CD14-positive monocyte (primary cell): ENCODE measurements around the gene HBD. TPM values are rescaled to one million over a fixed set of nuclear protein-coding genes. Genes with fewer than 3 reads are reported as not detected.

Source experiments
- DNase-seq, 3 donors: peaks; one replicate each; pipeline ENCODE4 v3.0.0-alpha.2; 2011 to 2022
- H2AFZ ChIP-seq: 2 replicates; pipeline ENCODE4 v1.6.0; 2012; ENCODE audit warnings: mild to moderate bottlenecking, low read depth, low read length, inconsistent platforms; ENCODE audit not compliant: insufficient read depth, poor library complexity, severe bottlenecking
- H3K27ac ChIP-seq, 2 donors: 1 replicate in 1 of 2; 2 replicates in 1 of 2; pipeline ENCODE4 v1.5.1; 2012 to 2013; ENCODE audit warnings: low read length in 2 of 2, control low read depth in 1 of 2, inconsistent platforms in 1 of 2, low read depth in 1 of 2, mild to moderate bottlenecking in 1 of 2
- H3K27me3 ChIP-seq, 2 donors: one replicate each; pipeline versions ENCODE4 v1.6.0 to v1.6.1; 2011 to 2013; ENCODE audit warnings: low read length in 2 of 2; ENCODE audit not compliant: control insufficient read depth in 2 of 2, insufficient read depth in 2 of 2
- H3K36me3 ChIP-seq, 2 donors: replicated peaks in 1 of 2; 1 replicate in 1 of 2; 2 replicates in 1 of 2; pipeline versions ENCODE4 v1.5.1 to v1.6.1; 2012 to 2013; ENCODE audit warnings: low read length in 2 of 2, control low read depth in 1 of 2, inconsistent platforms in 1 of 2, mild to moderate bottlenecking in 1 of 2; ENCODE audit not compliant: insufficient read depth in 2 of 2, control insufficient read depth in 1 of 2
- H3K4me1 ChIP-seq, 2 donors: 1 replicate in 1 of 2; 2 replicates in 1 of 2; pipeline versions ENCODE4 v1.5.1 to v1.6.1; 2012 to 2013; ENCODE audit warnings: low read length in 2 of 2, control low read depth in 1 of 2, inconsistent platforms in 1 of 2, mild to moderate bottlenecking in 1 of 2, moderate library complexity in 1 of 2; ENCODE audit not compliant: insufficient read depth in 2 of 2, control insufficient read depth in 1 of 2
- H3K4me2 ChIP-seq: replicated peaks from 2 replicates; pipeline ENCODE3; 2012; ENCODE audit warnings: low read length, moderate library complexity, mild to moderate bottlenecking; ENCODE audit not compliant: poor library complexity, severe bottlenecking; ENCODE audit errors: extremely low read depth
- H3K4me3 ChIP-seq, 3 experiments: fragments of 200-600 bp in 1 of 3; sonication (generic) in 1 of 3; replicated peaks in 1 of 3; 1 replicate in 2 of 3; 2 replicates in 1 of 3; pipeline ENCODE4 v1.5.1; 2011 to 2013; ENCODE audit warnings: low read length in 3 of 3, mild to moderate bottlenecking in 3 of 3, control low read depth in 2 of 3, low read depth in 2 of 3, inconsistent platforms in 1 of 3, moderate library complexity in 1 of 3
- H3K79me2 ChIP-seq: 2 replicates; pipeline ENCODE4 v1.6.0; 2012; ENCODE audit warnings: mild to moderate bottlenecking, control low read depth, inconsistent platforms, low read length, moderate library complexity; ENCODE audit not compliant: insufficient read depth
- H3K9ac ChIP-seq: 2 replicates; pipeline ENCODE4 v1.6.0; 2017; ENCODE audit warnings: low read length, mild to moderate bottlenecking; ENCODE audit not compliant: insufficient read depth, poor library complexity, severe bottlenecking
- H3K9me3 ChIP-seq, 2 donors: replicated peaks in 1 of 2; 1 replicate in 1 of 2; 2 replicates in 1 of 2; pipeline versions ENCODE4 v1.5.1 to v1.6.1; 2012 to 2013; ENCODE audit warnings: low read length in 2 of 2, control low read depth in 1 of 2; ENCODE audit not compliant: control insufficient read depth in 1 of 2, insufficient read depth in 1 of 2
- H4K20me1 ChIP-seq: 2 replicates; pipeline ENCODE4 v1.6.0; 2012; ENCODE audit warnings: mild to moderate bottlenecking, low read length, control low read depth, moderate library complexity; ENCODE audit not compliant: insufficient read depth
- H3K27ac Mint-ChIP-seq, 7 donors: one replicate each; pipeline ENCODE4 v1.8.0; 2020; ENCODE audit warnings: mild to moderate bottlenecking in 7 of 7, mixed read lengths in 7 of 7, moderate library complexity in 6 of 7, inconsistent platforms in 2 of 7
- H3K27me3 Mint-ChIP-seq, 3 donors: one replicate each; pipeline ENCODE4 v1.8.0; 2021 to 2022; ENCODE audit warnings: low read depth in 3 of 3, mild to moderate bottlenecking in 3 of 3, mixed read lengths in 3 of 3, moderate library complexity in 3 of 3, inconsistent platforms in 1 of 3
- H3K36me3 Mint-ChIP-seq, 2 donors: one replicate each; pipeline ENCODE4 v1.8.0; 2020; ENCODE audit warnings: mixed read lengths in 2 of 2, inconsistent platforms in 1 of 2, mild to moderate bottlenecking in 1 of 2
- H3K4me1 Mint-ChIP-seq: one replicate; pipeline ENCODE4 v1.8.0; 2020; ENCODE audit warnings: mild to moderate bottlenecking, mixed read lengths
- H3K4me3 Mint-ChIP-seq, 2 donors: one replicate each; pipeline ENCODE4 v1.8.0; 2020; ENCODE audit warnings: mild to moderate bottlenecking in 2 of 2, mixed read lengths in 2 of 2, moderate library complexity in 1 of 2
- H3K9me3 Mint-ChIP-seq, 7 donors: one replicate each; pipeline ENCODE4 v1.8.0; 2020 to 2022; ENCODE audit warnings: mixed read lengths in 7 of 7, mild to moderate bottlenecking in 6 of 7, moderate library complexity in 6 of 7, inconsistent platforms in 2 of 7
- WGBS: methylation state at CpG from one replicate; pipeline ENCODE4 v1.1.5; 2013; ENCODE audit warnings: missing lambda C conversion rate; ENCODE audit not compliant: insufficient coverage; 5-methylcytosine and 5-hydroxymethylcytosine counted together
- intact Hi-C, 2 donors: fragments of 100-400 bp; cut with micrococcal nuclease; formaldehyde crosslinking; loops; one replicate each; pipeline versions ENCODE4 v1.15.0 to v1.15.1; 2023
- polyA plus RNA-seq, 3 donors: library from polyadenylated mRNA; depleted of rRNA in 1 of 3; unstranded in 2 of 3; stranded (reverse) in 1 of 3; fragments of 300-500 nt in 2 of 3; fragments of >200 nt in 1 of 3; fragmentation: Illumina TruSeq in 2 of 3; gene quantifications; 1 replicate in 2 of 3; 2 replicates in 1 of 3; pipeline ENCODE4 v1.2.3, GENCODE V29; 2012 to 2021
- TF ChIP-seq, protein P1 (sequence below): fragments of 200-600 bp; IDR thresholded peaks from one replicate; pipeline ENCODE4 v1.8.0; 2022; ENCODE audit warnings: antibody characterized with exemption, mild to moderate bottlenecking

HBD gene
- polyA plus RNA-seq, 3 donors, result not detected

DNA sequence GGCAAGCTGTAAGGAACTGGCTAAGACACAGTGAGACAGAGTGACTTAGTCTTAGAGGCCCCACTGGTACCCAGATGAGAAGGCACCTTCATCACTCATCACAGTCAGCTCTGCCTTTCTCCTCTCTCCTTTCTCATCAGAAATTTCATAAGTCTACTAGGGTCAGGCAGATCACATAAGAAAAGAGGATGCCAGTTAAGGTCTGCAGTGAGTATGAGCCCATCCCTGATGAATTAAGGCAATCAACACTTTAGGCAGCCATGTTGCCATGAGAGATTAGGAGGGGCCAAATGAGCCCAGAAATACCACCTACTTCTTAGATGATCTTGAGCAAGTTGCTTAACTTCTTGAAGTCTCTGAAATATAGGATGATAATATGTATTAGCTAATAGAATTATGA, 47.3 kb upstream of the HBD start:
- H3K27me3 Mint-ChIP-seq, result peaks cover 0 to 3% (median 1%) of the 10 kb centered on the region in 3 donors
- Histone ChIP-seq H2AFZ (no peak overlapping the region), H3K4me2 (no peak overlapping the region), H3K36me3 (no peaks in the 10 kb centered on the region), H3K9me3 (no peaks in the 10 kb centered on the region), H3K27ac (no peak overlapping the region), H4K20me1 (no peaks in the 10 kb centered on the region), H3K4me1 (peaks cover 0 to 4% of the 10 kb centered on the region in 2 donors), H3K79me2 (no peaks in the 10 kb centered on the region), H3K9ac (no peak overlapping the region), H3K4me3 (no peak overlapping the region), H3K27me3 (no peaks in the 10 kb centered on the region)
- TF ChIP-seq, protein P1, sequence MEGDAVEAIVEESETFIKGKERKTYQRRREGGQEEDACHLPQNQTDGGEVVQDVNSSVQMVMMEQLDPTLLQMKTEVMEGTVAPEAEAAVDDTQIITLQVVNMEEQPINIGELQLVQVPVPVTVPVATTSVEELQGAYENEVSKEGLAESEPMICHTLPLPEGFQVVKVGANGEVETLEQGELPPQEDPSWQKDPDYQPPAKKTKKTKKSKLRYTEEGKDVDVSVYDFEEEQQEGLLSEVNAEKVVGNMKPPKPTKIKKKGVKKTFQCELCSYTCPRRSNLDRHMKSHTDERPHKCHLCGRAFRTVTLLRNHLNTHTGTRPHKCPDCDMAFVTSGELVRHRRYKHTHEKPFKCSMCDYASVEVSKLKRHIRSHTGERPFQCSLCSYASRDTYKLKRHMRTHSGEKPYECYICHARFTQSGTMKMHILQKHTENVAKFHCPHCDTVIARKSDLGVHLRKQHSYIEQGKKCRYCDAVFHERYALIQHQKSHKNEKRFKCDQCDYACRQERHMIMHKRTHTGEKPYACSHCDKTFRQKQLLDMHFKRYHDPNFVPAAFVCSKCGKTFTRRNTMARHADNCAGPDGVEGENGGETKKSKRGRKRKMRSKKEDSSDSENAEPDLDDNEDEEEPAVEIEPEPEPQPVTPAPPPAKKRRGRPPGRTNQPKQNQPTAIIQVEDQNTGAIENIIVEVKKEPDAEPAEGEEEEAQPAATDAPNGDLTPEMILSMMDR, result no peak
- H3K9me3 Mint-ChIP-seq, result peaks cover 0 to 3% (median 2%) of the 10 kb centered on the region in 7 donors
- no peak overlapping the region for H3K27ac Mint-ChIP-seq
- peaks cover 4% of the 10 kb centered on the region for H3K4me1 Mint-ChIP-seq
- no peak for DNase-seq
- intact Hi-C loops, result no loop called here
- H3K36me3 Mint-ChIP-seq, result no peaks in the 10 kb centered on the region
- H3K4me3 Mint-ChIP-seq, result no peak overlapping the region

DNA sequence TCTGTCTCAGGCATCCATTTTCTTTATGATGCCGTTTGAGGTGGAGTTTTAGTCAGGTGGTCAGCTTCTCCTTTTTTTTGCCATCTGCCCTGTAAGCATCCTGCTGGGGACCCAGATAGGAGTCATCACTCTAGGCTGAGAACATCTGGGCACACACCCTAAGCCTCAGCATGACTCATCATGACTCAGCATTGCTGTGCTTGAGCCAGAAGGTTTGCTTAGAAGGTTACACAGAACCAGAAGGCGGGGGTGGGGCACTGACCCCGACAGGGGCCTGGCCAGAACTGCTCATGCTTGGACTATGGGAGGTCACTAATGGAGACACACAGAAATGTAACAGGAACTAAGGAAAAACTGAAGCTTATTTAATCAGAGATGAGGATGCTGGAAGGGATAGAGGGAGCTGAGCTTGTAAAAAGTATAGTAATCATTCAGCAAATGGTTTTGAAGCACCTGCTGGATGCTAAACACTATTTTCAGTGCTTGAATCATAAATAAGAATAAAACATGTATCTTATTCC, 46.4 kb upstream of the HBD start:
- intact Hi-C loops, result no loop called here
- Histone ChIP-seq H3K36me3 (no peaks in the 10 kb centered on the region), H3K4me2 (no peak overlapping the region), H3K4me3 (no peak overlapping the region), H4K20me1 (no peaks in the 10 kb centered on the region), H2AFZ (no peak overlapping the region), H3K9me3 (no peaks in the 10 kb centered on the region), H3K9ac (no peak overlapping the region), H3K27me3 (no peaks in the 10 kb centered on the region), H3K27ac (no peak overlapping the region), H3K4me1 (peaks cover 0 to 4% of the 10 kb centered on the region in 2 donors), H3K79me2 (no peaks in the 10 kb centered on the region)
- peak; percentile 43 to 83 (median 52) for DNase-seq
- H3K4me1 Mint-ChIP-seq, result peaks cover 4% of the 10 kb centered on the region
- 28% methylated on average over 2 of the region's 3 CpGs for WGBS
- TF ChIP-seq, protein P1, result no peak
- peaks cover 0 to 3% (median 1%) of the 10 kb centered on the region in 3 donors for H3K27me3 Mint-ChIP-seq
- no peak overlapping the region for H3K4me3 Mint-ChIP-seq
- peak overlapping the region in 2 of 7 donors; percentile 67 to 77 for H3K27ac Mint-ChIP-seq
- H3K36me3 Mint-ChIP-seq, result no peaks in the 10 kb centered on the region
- H3K9me3 Mint-ChIP-seq, result peaks cover 0 to 3% (median under 1%) of the 10 kb centered on the region in 7 donors
